ENCODE data around the gene DHX30. TPM values are rescaled to one million over a fixed set of nuclear protein-coding genes. Genes with fewer than 3 reads are reported as not detected.

DHX30 gene
- total RNA-seq, 1 donor from 2014 or later = 50.0 TPM

DNA sequence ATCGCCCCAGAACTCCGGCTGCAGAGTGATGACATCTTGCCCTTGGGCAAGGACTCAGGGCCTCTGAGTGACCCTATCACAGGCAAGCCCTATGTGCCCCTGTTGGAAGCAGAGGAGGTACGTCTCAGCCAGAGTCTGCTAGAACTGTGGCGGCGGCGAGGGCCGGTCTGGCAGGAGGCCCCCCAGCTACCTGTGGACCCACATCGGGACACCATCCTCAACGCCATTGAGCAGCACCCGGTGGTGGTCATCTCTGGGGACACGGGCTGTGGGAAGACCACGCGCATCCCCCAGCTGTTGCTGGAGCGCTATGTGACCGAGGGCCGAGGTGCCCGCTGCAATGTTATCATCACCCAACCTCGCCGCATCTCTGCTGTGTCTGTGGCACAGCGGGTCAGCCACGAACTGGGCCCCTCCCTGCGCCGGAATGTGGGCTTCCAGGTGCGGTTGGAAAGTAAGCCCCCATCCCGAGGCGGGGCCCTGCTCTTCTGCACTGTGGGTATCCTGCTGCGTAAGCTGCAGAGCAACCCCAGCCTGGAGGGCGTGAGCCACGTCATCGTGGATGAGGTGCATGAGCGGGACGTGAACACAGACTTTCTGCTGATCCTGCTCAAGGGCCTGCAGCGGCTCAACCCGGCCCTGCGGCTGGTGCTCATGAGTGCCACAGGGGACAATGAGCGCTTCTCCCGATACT, 43.4 kb downstream of the DHX30 start:
- FAIRE-seq = no peak
- H3K4me1 Mint-ChIP-seq (ENCODE audit: low read depth, unreplicated experiment) = no peaks in the 10 kb centered on the region
- TF ChIP-seq CTCF (IDR thresholded peaks at IDR 0.05; ENCODE audit: insufficient read depth, low read depth, low read length) (no peak), EZH2 (IDR thresholded peaks at IDR 0.05; ENCODE audit: insufficient read depth, low read length) (no peak)
- H3K36me3 ChIP-seq (ENCODE audit: insufficient read depth, low read length) = peaks cover 55% of the 10 kb centered on the region
- H3K27me3 ChIP-seq (ENCODE audit: insufficient read depth, low read length) = no peaks in the 10 kb centered on the region
- H3K4me1 ChIP-seq (ENCODE audit: insufficient read depth, low read length) = no peaks in the 10 kb centered on the region
- no peak for DNase-seq (ENCODE audit: low read depth)
- H3K27me3 Mint-ChIP-seq (ENCODE audit: low read depth, unreplicated experiment) = no peaks in the 10 kb centered on the region
- H3K4me2 ChIP-seq (ENCODE audit: low read length) = no peak overlapping the region
- H3K27ac ChIP-seq (ENCODE audit: low read depth, low read length) = no peak overlapping the region
- peaks cover 81% of the 10 kb centered on the region for H4K20me1 ChIP-seq (ENCODE audit: insufficient read depth, low read length)
- H3K9me3 Mint-ChIP-seq (ENCODE audit: unreplicated experiment) = no peaks in the 10 kb centered on the region
- H3K27ac Mint-ChIP-seq (ENCODE audit: unreplicated experiment) = no peak overlapping the region
- H3K79me2 ChIP-seq (ENCODE audit: insufficient read depth, low read length) = peaks cover 8% of the 10 kb centered on the region
- H3K4me3 Mint-ChIP-seq (ENCODE audit: unreplicated experiment) = no peak overlapping the region
- H3K9me3 ChIP-seq (ENCODE audit: insufficient read depth, low read depth, low read length) = no peaks in the 10 kb centered on the region
- H3K4me3 ChIP-seq (ENCODE audit: insufficient read depth, low read depth, low read length) = no peak overlapping the region
- H2AFZ ChIP-seq (ENCODE audit: low read depth, low read length) = no peak overlapping the region
- no peak overlapping the region for H3K9ac ChIP-seq (ENCODE audit: low read length)
- peaks cover 17% of the 10 kb centered on the region for H3K36me3 Mint-ChIP-seq (ENCODE audit: low read depth, unreplicated experiment)

DNA sequence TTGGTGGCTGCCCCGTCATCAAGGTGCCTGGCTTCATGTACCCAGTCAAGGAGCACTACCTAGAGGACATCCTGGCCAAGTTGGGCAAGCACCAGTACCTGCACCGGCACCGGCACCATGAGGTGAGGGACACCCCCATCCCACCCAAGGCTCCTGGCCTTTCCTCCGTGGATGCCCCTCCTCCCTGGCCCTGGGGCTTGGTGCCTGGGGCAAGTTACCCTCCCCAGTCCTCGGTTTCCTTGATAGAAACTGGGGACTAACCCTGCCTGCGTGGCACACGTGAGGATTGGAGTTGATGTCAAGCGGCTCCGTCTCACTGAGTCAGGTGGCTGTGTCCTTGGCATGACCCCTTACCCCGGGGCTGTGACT, 43.9 kb downstream of the DHX30 start:
- Histone ChIP-seq H3K27me3 (ENCODE audit: insufficient read depth, low read length) (no peaks in the 10 kb centered on the region), H3K36me3 (ENCODE audit: insufficient read depth, low read length) (peaks cover 50% of the 10 kb centered on the region), H3K9me3 (ENCODE audit: insufficient read depth, low read depth, low read length) (no peaks in the 10 kb centered on the region), H3K9ac (ENCODE audit: low read length) (no peak overlapping the region), H3K4me1 (ENCODE audit: insufficient read depth, low read length) (no peaks in the 10 kb centered on the region), H4K20me1 (ENCODE audit: insufficient read depth, low read length) (peaks cover 81% of the 10 kb centered on the region), H3K27ac (ENCODE audit: low read depth, low read length) (no peak overlapping the region), H3K79me2 (ENCODE audit: insufficient read depth, low read length) (peaks cover 8% of the 10 kb centered on the region), H2AFZ (ENCODE audit: low read depth, low read length) (no peak overlapping the region), H3K4me3 (ENCODE audit: insufficient read depth, low read depth, low read length) (no peak overlapping the region), H3K4me2 (ENCODE audit: low read length) (no peak overlapping the region)
- no peak for DNase-seq (ENCODE audit: low read depth)
- no peak for FAIRE-seq
- no peak overlapping the region for H3K27ac Mint-ChIP-seq (ENCODE audit: unreplicated experiment)
- no peak overlapping the region for H3K4me3 Mint-ChIP-seq (ENCODE audit: unreplicated experiment)
- H3K27me3 Mint-ChIP-seq (ENCODE audit: low read depth, unreplicated experiment) = no peaks in the 10 kb centered on the region
- H3K9me3 Mint-ChIP-seq (ENCODE audit: unreplicated experiment) = no peaks in the 10 kb centered on the region
- H3K4me1 Mint-ChIP-seq (ENCODE audit: low read depth, unreplicated experiment) = no peaks in the 10 kb centered on the region
- TF ChIP-seq CTCF (IDR thresholded peaks at IDR 0.05; ENCODE audit: insufficient read depth, low read depth, low read length) = no peak
- TF ChIP-seq EZH2 (IDR thresholded peaks at IDR 0.05; ENCODE audit: insufficient read depth, low read length) = no peak
- peaks cover 16% of the 10 kb centered on the region for H3K36me3 Mint-ChIP-seq (ENCODE audit: low read depth, unreplicated experiment)

DNA sequence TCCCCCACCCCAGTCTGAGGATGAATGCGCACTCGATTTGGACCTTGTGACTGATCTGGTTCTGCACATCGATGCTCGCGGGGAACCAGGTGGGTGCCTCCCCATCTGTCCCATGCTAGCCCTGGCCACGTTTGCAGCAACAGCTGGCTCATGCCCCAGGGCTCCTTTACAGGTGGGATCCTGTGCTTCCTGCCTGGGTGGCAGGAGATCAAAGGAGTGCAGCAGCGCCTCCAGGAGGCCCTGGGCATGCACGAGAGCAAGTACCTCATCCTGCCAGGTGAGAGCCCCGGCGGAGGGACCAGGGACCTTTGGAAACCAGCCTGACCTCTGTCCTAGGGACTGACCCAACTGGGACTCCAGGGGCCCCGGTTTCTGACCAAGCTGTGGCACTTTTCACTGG, 44.3 kb downstream of the DHX30 start:
- Mint-ChIP-seq H3K4me1 (ENCODE audit: low read depth, unreplicated experiment) (no peaks in the 10 kb centered on the region), H3K27me3 (ENCODE audit: low read depth, unreplicated experiment) (no peaks in the 10 kb centered on the region), H3K27ac (ENCODE audit: unreplicated experiment) (no peak overlapping the region), H3K36me3 (ENCODE audit: low read depth, unreplicated experiment) (peaks cover 13% of the 10 kb centered on the region), H3K4me3 (ENCODE audit: unreplicated experiment) (no peak overlapping the region), H3K9me3 (ENCODE audit: unreplicated experiment) (no peaks in the 10 kb centered on the region)
- Histone ChIP-seq H3K4me1 (ENCODE audit: insufficient read depth, low read length) (no peaks in the 10 kb centered on the region), H3K79me2 (ENCODE audit: insufficient read depth, low read length) (peaks cover 8% of the 10 kb centered on the region), H3K36me3 (ENCODE audit: insufficient read depth, low read length) (peaks cover 49% of the 10 kb centered on the region), H3K9me3 (ENCODE audit: insufficient read depth, low read depth, low read length) (no peaks in the 10 kb centered on the region), H3K4me2 (ENCODE audit: low read length) (no peak overlapping the region), H3K4me3 (ENCODE audit: insufficient read depth, low read depth, low read length) (no peak overlapping the region), H3K27ac (ENCODE audit: low read depth, low read length) (no peak overlapping the region), H2AFZ (ENCODE audit: low read depth, low read length) (no peak overlapping the region), H3K9ac (ENCODE audit: low read length) (no peak overlapping the region), H3K27me3 (ENCODE audit: insufficient read depth, low read length) (no peaks in the 10 kb centered on the region), H4K20me1 (ENCODE audit: insufficient read depth, low read length) (peaks cover 83% of the 10 kb centered on the region)
- no peak for FAIRE-seq
- TF ChIP-seq CTCF (IDR thresholded peaks at IDR 0.05; ENCODE audit: insufficient read depth, low read depth, low read length) = no peak
- no peak for TF ChIP-seq EZH2 (IDR thresholded peaks at IDR 0.05; ENCODE audit: insufficient read depth, low read length)
- no peak for DNase-seq (ENCODE audit: low read depth)

Data from astrocyte (in vitro differentiated cells and primary cell).